ENCODE measurements around the gene F9. TPM values are rescaled to one million over a fixed set of nuclear protein-coding genes. Genes with fewer than 3 reads are reported as not detected.

Gene F9
- total and polyA plus RNA-seq, 2 donors (not counting 1 experiment from before 2014, with no cell fraction given): not detected

DNA sequence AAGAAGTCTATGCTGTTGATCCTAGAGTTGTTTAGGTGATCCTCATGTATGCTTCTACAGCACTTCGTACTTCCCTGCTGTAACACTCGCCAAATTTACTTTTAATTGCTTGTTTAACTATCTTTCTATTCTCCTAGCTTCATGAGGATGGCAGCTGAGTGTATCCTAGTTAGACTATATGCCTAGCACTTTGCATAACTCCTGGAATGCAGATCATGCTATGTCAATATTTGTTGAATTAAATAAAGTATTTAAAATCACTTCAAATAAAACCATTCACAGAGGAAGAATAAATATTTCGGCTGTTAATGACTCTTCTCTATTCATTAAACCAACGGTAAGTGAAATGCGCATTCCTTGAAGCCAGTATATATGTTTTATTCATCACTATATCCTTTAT lies 55.1 kb downstream of the F9 start:
- no peak for DNase-seq (ENCODE audit: low read depth in 2 of 2)
- no peak overlapping the region for H2AFZ ChIP-seq (ENCODE audit: low read length)
- no peak for TF ChIP-seq EZH2 (IDR thresholded peaks at IDR 0.05; ENCODE audit: low read length, missing control alignments)
- TF ChIP-seq, protein P1, sequence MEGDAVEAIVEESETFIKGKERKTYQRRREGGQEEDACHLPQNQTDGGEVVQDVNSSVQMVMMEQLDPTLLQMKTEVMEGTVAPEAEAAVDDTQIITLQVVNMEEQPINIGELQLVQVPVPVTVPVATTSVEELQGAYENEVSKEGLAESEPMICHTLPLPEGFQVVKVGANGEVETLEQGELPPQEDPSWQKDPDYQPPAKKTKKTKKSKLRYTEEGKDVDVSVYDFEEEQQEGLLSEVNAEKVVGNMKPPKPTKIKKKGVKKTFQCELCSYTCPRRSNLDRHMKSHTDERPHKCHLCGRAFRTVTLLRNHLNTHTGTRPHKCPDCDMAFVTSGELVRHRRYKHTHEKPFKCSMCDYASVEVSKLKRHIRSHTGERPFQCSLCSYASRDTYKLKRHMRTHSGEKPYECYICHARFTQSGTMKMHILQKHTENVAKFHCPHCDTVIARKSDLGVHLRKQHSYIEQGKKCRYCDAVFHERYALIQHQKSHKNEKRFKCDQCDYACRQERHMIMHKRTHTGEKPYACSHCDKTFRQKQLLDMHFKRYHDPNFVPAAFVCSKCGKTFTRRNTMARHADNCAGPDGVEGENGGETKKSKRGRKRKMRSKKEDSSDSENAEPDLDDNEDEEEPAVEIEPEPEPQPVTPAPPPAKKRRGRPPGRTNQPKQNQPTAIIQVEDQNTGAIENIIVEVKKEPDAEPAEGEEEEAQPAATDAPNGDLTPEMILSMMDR (conservative IDR thresholded peaks at IDR 0.05 in 1 of 2, IDR thresholded peaks at IDR 0.05 in 1 of 2; ENCODE audit: low read depth in 1 of 2, low read length in 2 of 2): no peak

GRCh38 chrX:139596068-139596467 lies 65.5 kb downstream of the F9 start:
- Histone ChIP-seq H3K4me2 (ENCODE audit: extremely low read depth, insufficient read depth, low read length) (no peak overlapping the region), H4K20me1 (ENCODE audit: control insufficient read depth, extremely low read depth, insufficient read depth, low read length) (no peaks in the 10 kb centered on the region), H3K9ac (ENCODE audit: insufficient read depth, low read length) (no peak overlapping the region), H3K9me3 (ENCODE audit: control insufficient read depth, insufficient read depth, low read depth, low read length) (no peaks in the 10 kb centered on the region), H2AFZ (ENCODE audit: low read length) (no peak overlapping the region), H3K4me3 (replicated peaks in 1 of 4; ENCODE audit: control extremely low read depth in 1 of 4, insufficient read depth in 1 of 4, low read depth in 3 of 4, low read length in 4 of 4) (no peak overlapping the region), H3K4me1 (ENCODE audit: control insufficient read depth, extremely low read depth, insufficient read depth, low read length) (no peaks in the 10 kb centered on the region), H3K27me3 (ENCODE audit: control insufficient read depth, insufficient read depth, low read length) (no peaks in the 10 kb centered on the region), H3K79me2 (ENCODE audit: control insufficient read depth, insufficient read depth, low read length) (no peaks in the 10 kb centered on the region), H3K27ac (ENCODE audit: insufficient read depth, low read length) (no peak overlapping the region), H3K36me3 (ENCODE audit: control insufficient read depth, insufficient read depth, low read length) (no peaks in the 10 kb centered on the region)
- no peak for DNase-seq (ENCODE audit: low read depth in 2 of 2)
- no peak for TF ChIP-seq EZH2 (IDR thresholded peaks at IDR 0.05; ENCODE audit: low read length, missing control alignments)
- TF ChIP-seq, protein P1 (conservative IDR thresholded peaks at IDR 0.05 in 1 of 2, IDR thresholded peaks at IDR 0.05 in 1 of 2; ENCODE audit: low read depth in 1 of 2, low read length in 2 of 2): no peak

More for the DNA sequence above, 55.1 kb downstream of the F9 start:
- H4K20me1 ChIP-seq (ENCODE audit: control insufficient read depth, extremely low read depth, insufficient read depth, low read length): no peaks in the 10 kb centered on the region
- no peak overlapping the region for H3K27ac ChIP-seq (ENCODE audit: insufficient read depth, low read length)
- no peaks in the 10 kb centered on the region for H3K9me3 ChIP-seq (ENCODE audit: control insufficient read depth, insufficient read depth, low read depth, low read length)
- no peak overlapping the region for H3K4me3 ChIP-seq (replicated peaks in 1 of 4; ENCODE audit: control extremely low read depth in 1 of 4, insufficient read depth in 1 of 4, low read depth in 3 of 4, low read length in 4 of 4)
- H3K79me2 ChIP-seq (ENCODE audit: control insufficient read depth, insufficient read depth, low read length): no peaks in the 10 kb centered on the region
- H3K27me3 ChIP-seq (ENCODE audit: control insufficient read depth, insufficient read depth, low read length): no peaks in the 10 kb centered on the region
- H3K4me2 ChIP-seq (ENCODE audit: extremely low read depth, insufficient read depth, low read length): no peak overlapping the region
- no peaks in the 10 kb centered on the region for H3K36me3 ChIP-seq (ENCODE audit: control insufficient read depth, insufficient read depth, low read length)
- H3K9ac ChIP-seq (ENCODE audit: insufficient read depth, low read length): no peak overlapping the region
- H3K4me1 ChIP-seq (ENCODE audit: control insufficient read depth, extremely low read depth, insufficient read depth, low read length): no peaks in the 10 kb centered on the region

GRCh38 chrX:139600105-139600504 lies 69.6 kb downstream of the F9 start:
- Histone ChIP-seq H3K9me3 (ENCODE audit: control insufficient read depth, insufficient read depth, low read depth, low read length) (no peaks in the 10 kb centered on the region), H3K4me2 (ENCODE audit: extremely low read depth, insufficient read depth, low read length) (no peak overlapping the region), H3K4me1 (ENCODE audit: control insufficient read depth, extremely low read depth, insufficient read depth, low read length) (no peaks in the 10 kb centered on the region), H4K20me1 (ENCODE audit: control insufficient read depth, extremely low read depth, insufficient read depth, low read length) (no peaks in the 10 kb centered on the region), H3K27me3 (ENCODE audit: control insufficient read depth, insufficient read depth, low read length) (no peaks in the 10 kb centered on the region), H3K36me3 (ENCODE audit: control insufficient read depth, insufficient read depth, low read length) (no peaks in the 10 kb centered on the region), H3K9ac (ENCODE audit: insufficient read depth, low read length) (no peak overlapping the region), H3K4me3 (replicated peaks in 1 of 4; ENCODE audit: control extremely low read depth in 1 of 4, insufficient read depth in 1 of 4, low read depth in 3 of 4, low read length in 4 of 4) (no peak overlapping the region), H3K79me2 (ENCODE audit: control insufficient read depth, insufficient read depth, low read length) (no peaks in the 10 kb centered on the region), H2AFZ (ENCODE audit: low read length) (no peak overlapping the region), H3K27ac (ENCODE audit: insufficient read depth, low read length) (no peak overlapping the region)
- TF ChIP-seq EZH2 (IDR thresholded peaks at IDR 0.05; ENCODE audit: low read length, missing control alignments): no peak
- DNase-seq (ENCODE audit: low read depth in 2 of 2): no peak

Other genes with a start within 250 kb of the F9 start
- gene MCF2, start 177.4 kb downstream of the F9 start, total RNA-seq: under 0.01 TPM in 2 replicates
- gene MCF2, start 177.4 kb downstream of the F9 start, polyA plus RNA-seq: 0.05 and 0.06 TPM in 2 replicates

Measured in fibroblast of lung (primary cell).